Activated T-cell treated with anti-CD3 and anti-CD28 coated beads, Interleukin-2, amount 50 U/mL, for 72 hours (primary cell): Measurements from ENCODE around the gene FZD1. TPM values are rescaled to one million over a fixed set of nuclear protein-coding genes. Genes with fewer than 3 reads are reported as not detected.
"Not testable (repeated sequence)": the region's sequence is repeated elsewhere in the genome, so short reads cannot be mapped to it uniquely, and the experiment has no call there.

Source experiments
- ATAC-seq, 2 donors: fragments of 150-1000 bp; cut with Tn5 transposase; replicated peaks in 1 of 2; 2 replicates each; pipeline ENCODE4 v1.10.0; 2021; ENCODE audit warnings: moderate library complexity in 2 of 2, mild to moderate bottlenecking in 1 of 2
- DNase-seq, 2 donors: peaks; one replicate each; pipeline ENCODE4 v3.0.0; 2021 to 2022; ENCODE audit warnings: mixed read lengths in 1 of 2
- H3K27ac Mint-ChIP-seq: one replicate; pipeline ENCODE4 v1.8.0; 2022; ENCODE audit warnings: mild to moderate bottlenecking, moderate library complexity, mixed read lengths
- H3K27me3 Mint-ChIP-seq: one replicate; pipeline ENCODE4 v1.8.0; 2022; ENCODE audit warnings: low read depth, mixed read lengths
- H3K36me3 Mint-ChIP-seq, 2 donors: one replicate each; pipeline ENCODE4 v1.8.0; 2022; ENCODE audit warnings: mixed read lengths in 2 of 2, mild to moderate bottlenecking in 1 of 2; ENCODE audit not compliant: insufficient read depth in 2 of 2
- H3K4me1 Mint-ChIP-seq: one replicate; pipeline ENCODE4 v1.8.0; 2022; ENCODE audit warnings: low read depth, mixed read lengths
- H3K4me3 Mint-ChIP-seq, 2 donors: one replicate each; pipeline ENCODE4 v1.8.0; 2022; ENCODE audit warnings: mild to moderate bottlenecking in 2 of 2, mixed read lengths in 2 of 2, moderate library complexity in 2 of 2
- H3K9me3 Mint-ChIP-seq, 2 donors: one replicate each; pipeline ENCODE4 v1.8.0; 2022; ENCODE audit warnings: mixed read lengths in 2 of 2
- total RNA-seq, 2 donors: library from RNA; stranded (reverse); gene quantifications; one replicate each; pipeline ENCODE4 v1.2.3, GENCODE V29; 2022

The FZD1 gene
- total RNA-seq, 2 donors from 2014 or later: 0.21 to 1.0 TPM

GRCh38 chr7:91293840-91294239 lies 29.6 kb downstream of the FZD1 start:
- ATAC-seq (no peak), DNase-seq (no peak)
- Mint-ChIP-seq H3K36me3 (no peaks in the 10 kb centered on the region), H3K4me3 (no peak overlapping the region), H3K27ac (no peak overlapping the region), H3K9me3 (no peaks in the 10 kb centered on the region), H3K4me1 (no peaks in the 10 kb centered on the region), H3K27me3 (peaks cover 13% of the 10 kb centered on the region)

- Mint-ChIP-seq H3K27me3 (peaks cover 13% of the 10 kb centered on the region), H3K27ac (no peak overlapping the region), H3K36me3 (no peaks in the 10 kb centered on the region), H3K4me3 (no peak overlapping the region), H3K4me1 (no peaks in the 10 kb centered on the region), H3K9me3 (no peaks in the 10 kb centered on the region)
- ATAC-seq (no peak), DNase-seq (no peak)
Measured at GRCh38 chr7:91294639-91295220, 30.5 kb downstream of the FZD1 start.

DNA sequence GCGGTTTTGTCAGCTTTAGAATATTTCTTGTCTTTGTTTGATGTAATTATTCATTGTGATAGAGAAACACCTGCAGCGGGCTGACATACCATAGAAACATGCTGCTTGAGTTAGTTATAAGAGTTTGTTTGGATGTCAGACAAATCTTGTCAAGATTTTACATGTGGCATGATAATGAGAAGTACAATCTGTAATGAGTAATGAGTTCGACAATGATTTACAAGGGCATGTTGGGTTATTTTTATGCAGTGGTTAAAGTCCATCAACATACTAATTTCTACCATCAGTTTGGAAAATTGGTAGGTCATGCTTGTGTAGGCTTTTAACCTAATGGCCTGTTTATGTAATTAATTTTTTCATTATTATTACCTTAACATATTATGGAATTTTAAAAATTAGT lies 31.3 kb downstream of the FZD1 start:
- H3K9me3 Mint-ChIP-seq: no peaks in the 10 kb centered on the region
- DNase-seq: no peak
- H3K4me1 Mint-ChIP-seq: no peaks in the 10 kb centered on the region
- H3K27ac Mint-ChIP-seq: no peak overlapping the region
- H3K4me3 Mint-ChIP-seq: no peak overlapping the region
- no peak for ATAC-seq
- H3K27me3 Mint-ChIP-seq: peaks cover 13% of the 10 kb centered on the region
- H3K36me3 Mint-ChIP-seq: no peaks in the 10 kb centered on the region

GRCh38 chr7:91297939-91298338 lies 33.7 kb downstream of the FZD1 start:
- no peak overlapping the region for H3K4me3 Mint-ChIP-seq
- no peaks in the 10 kb centered on the region for H3K9me3 Mint-ChIP-seq
- DNase-seq: no peak
- H3K27ac Mint-ChIP-seq: no peak overlapping the region
- no peak for ATAC-seq
- no peaks in the 10 kb centered on the region for H3K4me1 Mint-ChIP-seq
- peaks cover 13% of the 10 kb centered on the region for H3K27me3 Mint-ChIP-seq
- H3K36me3 Mint-ChIP-seq: no peaks in the 10 kb centered on the region

DNA sequence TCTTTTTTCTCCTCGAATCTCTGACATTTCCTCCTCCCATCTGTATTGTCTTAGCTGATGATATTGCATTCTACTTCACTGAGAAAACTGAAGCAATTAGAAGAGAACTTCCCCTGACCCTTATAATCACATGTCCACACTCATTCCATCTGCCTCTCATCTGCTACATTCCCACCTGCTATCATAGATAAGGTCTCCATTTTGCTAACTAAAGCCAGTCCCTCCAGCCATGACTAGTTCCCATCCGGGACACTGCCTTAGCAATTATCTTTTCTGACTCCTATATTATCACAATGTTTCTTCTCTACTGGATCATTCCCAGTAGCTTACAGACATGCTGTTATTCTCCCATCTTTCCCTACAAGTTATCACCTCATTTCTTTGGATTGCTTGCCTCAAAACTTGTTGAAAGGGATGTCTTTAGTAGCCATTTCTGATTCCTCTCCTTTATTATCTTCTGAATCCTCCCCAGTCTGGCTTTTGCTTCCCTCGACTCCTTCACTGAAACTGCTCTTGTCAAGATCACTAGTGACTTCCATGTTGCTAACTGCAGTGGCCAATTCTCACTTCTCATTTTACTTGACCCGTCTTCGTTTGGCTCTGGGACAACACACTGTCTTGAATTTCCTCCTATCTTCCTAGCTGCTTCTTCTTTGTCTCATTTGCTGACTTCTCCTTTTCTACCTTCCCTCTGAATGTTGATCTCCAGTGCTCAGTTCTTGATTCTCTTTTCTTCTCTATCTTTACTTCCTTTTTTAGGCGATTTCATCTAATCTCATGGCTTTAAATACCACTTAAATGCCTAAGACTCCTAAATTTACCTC lies 35.9 kb downstream of the FZD1 start:
- H3K27me3 Mint-ChIP-seq: peaks cover under 1% of the 10 kb centered on the region
- no peak overlapping the region for H3K27ac Mint-ChIP-seq
- H3K9me3 Mint-ChIP-seq: no peaks in the 10 kb centered on the region
- H3K4me1 Mint-ChIP-seq: no peaks in the 10 kb centered on the region
- H3K36me3 Mint-ChIP-seq: no peaks in the 10 kb centered on the region
- DNase-seq (no peak), ATAC-seq (no peak)
- H3K4me3 Mint-ChIP-seq: no peak overlapping the region

GRCh38 chr7:91302794-91303193 lies 38.6 kb downstream of the FZD1 start:
- Mint-ChIP-seq H3K9me3 (no peaks in the 10 kb centered on the region), H3K4me3 (no peak overlapping the region), H3K27me3 (no peaks in the 10 kb centered on the region), H3K27ac (no peak overlapping the region), H3K4me1 (no peaks in the 10 kb centered on the region), H3K36me3 (no peaks in the 10 kb centered on the region)
- DNase-seq (no peak), ATAC-seq (no peak)

DNA sequence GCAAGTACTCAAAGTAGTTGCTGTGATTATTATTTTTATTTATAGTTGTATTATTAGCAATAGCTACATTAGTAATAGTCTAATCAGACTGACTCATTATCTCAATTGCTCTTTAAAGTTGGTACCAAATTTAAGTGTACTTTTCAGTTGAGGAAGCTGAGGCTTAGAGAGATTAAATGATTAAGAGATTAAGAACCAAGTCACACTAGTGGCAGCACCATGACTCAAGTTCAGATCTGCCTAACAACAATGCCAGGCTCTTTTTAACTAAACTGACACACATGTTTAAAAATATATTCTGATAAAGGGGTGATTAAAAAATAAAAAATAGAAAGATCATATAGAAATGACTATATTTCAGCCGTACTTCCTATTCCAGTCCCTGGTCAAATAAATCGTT lies 42.0 kb downstream of the FZD1 start:
- DNase-seq (no peak), ATAC-seq (no peak)
- no peaks in the 10 kb centered on the region for H3K36me3 Mint-ChIP-seq
- no peaks in the 10 kb centered on the region for H3K27me3 Mint-ChIP-seq
- H3K9me3 Mint-ChIP-seq: no peaks in the 10 kb centered on the region
- H3K27ac Mint-ChIP-seq: no peak overlapping the region
- no peak overlapping the region for H3K4me3 Mint-ChIP-seq
- H3K4me1 Mint-ChIP-seq: no peaks in the 10 kb centered on the region

DNA sequence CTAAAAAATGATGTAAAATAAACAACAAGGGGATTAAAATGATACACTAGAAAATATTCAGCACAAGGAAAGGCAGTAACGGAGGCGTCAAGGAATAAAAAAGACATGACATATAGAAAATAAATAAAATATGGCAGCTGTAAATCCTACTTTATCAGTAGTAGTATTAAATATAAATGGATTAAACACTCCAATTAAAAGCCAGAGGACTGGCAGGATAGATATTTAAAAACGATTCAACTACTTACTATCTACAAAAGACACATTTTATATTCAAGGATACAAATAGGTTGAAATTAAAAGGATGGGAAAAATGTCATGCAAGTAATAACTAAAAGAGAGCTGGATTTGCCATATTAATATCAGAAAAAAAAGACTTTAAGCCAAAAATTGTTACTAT lies 43.2 kb downstream of the FZD1 start:
- DNase-seq (no peak), ATAC-seq (no peak)
- Mint-ChIP-seq H3K4me3 (no peak overlapping the region), H3K4me1 (no peaks in the 10 kb centered on the region), H3K9me3 (no peaks in the 10 kb centered on the region), H3K27ac (no peak overlapping the region), H3K36me3 (no peaks in the 10 kb centered on the region), H3K27me3 (no peaks in the 10 kb centered on the region)

DNA sequence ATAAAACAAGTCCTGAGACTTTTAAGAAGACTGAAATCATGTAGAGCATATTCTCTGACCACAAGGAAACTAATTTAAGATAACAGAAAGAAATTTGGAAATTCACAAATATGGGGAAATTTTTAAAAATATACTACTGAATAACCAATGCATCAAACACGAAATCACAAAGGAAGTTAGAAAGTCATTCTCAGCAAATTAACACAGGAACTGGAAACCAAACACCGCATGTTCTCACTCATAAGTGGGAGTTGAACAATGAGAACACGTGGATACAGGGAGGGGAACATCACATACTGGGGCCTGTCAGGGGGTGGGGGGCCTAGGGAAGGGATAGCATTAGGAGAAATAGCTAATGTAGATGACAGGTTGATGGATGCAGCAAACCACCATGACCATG lies 44.0 kb downstream of the FZD1 start:
- not testable (repeated sequence) for H3K27ac Mint-ChIP-seq, H3K9me3 Mint-ChIP-seq

GRCh38 chr7:91310830-91311460 lies 46.7 kb downstream of the FZD1 start:
- DNase-seq (no peak), ATAC-seq (no peak)
- H3K9me3 Mint-ChIP-seq: no peaks in the 10 kb centered on the region
- no peak overlapping the region for H3K4me3 Mint-ChIP-seq
- no peak overlapping the region for H3K27ac Mint-ChIP-seq
- no peaks in the 10 kb centered on the region for H3K36me3 Mint-ChIP-seq
- no peaks in the 10 kb centered on the region for H3K4me1 Mint-ChIP-seq
- H3K27me3 Mint-ChIP-seq: no peaks in the 10 kb centered on the region

More for the DNA sequence above, 44.0 kb downstream of the FZD1 start:
- not testable (repeated sequence) for H3K4me3 Mint-ChIP-seq, DNase-seq, ATAC-seq, H3K36me3 Mint-ChIP-seq, H3K27me3 Mint-ChIP-seq, H3K4me1 Mint-ChIP-seq

GRCh38 chr7:91311839-91312238 lies 47.6 kb downstream of the FZD1 start:
- H3K36me3 Mint-ChIP-seq: no peaks in the 10 kb centered on the region
- no peak overlapping the region for H3K27ac Mint-ChIP-seq
- no peaks in the 10 kb centered on the region for H3K4me1 Mint-ChIP-seq
- DNase-seq: no peak
- no peak for ATAC-seq
- no peaks in the 10 kb centered on the region for H3K27me3 Mint-ChIP-seq
- H3K9me3 Mint-ChIP-seq: no peaks in the 10 kb centered on the region
- H3K4me3 Mint-ChIP-seq: no peak overlapping the region

- no peaks in the 10 kb centered on the region for H3K4me1 Mint-ChIP-seq
- no peaks in the 10 kb centered on the region for H3K9me3 Mint-ChIP-seq
- no peak overlapping the region for H3K4me3 Mint-ChIP-seq
- H3K36me3 Mint-ChIP-seq: no peaks in the 10 kb centered on the region
- no peak for DNase-seq
- no peaks in the 10 kb centered on the region for H3K27me3 Mint-ChIP-seq
- H3K27ac Mint-ChIP-seq: no peak overlapping the region
- no peak for ATAC-seq
Measured at GRCh38 chr7:91313113-91313512, 48.9 kb downstream of the FZD1 start.

GRCh38 chr7:91314591-91315323 lies 50.5 kb downstream of the FZD1 start:
- Mint-ChIP-seq H3K9me3 (no peaks in the 10 kb centered on the region), H3K27ac (no peak overlapping the region), H3K4me1 (no peaks in the 10 kb centered on the region), H3K4me3 (no peak overlapping the region), H3K36me3 (no peaks in the 10 kb centered on the region), H3K27me3 (no peaks in the 10 kb centered on the region)
- DNase-seq (no peak), ATAC-seq (no peak)
